NCI-H1417 (cell line): ENCODE data around the gene CASTOR1.

Source experiments
- DNase-seq, 3 experiments: peaks; one replicate each; lab custom pipeline; 2025; lab: John Stamatoyannopoulos, UW

CASTOR1 gene

GRCh38 chr22:30318799-30319419 lies 29.6 kb upstream of the CASTOR1 start:
- no peak for DNase-seq

GRCh38 chr22:30317778-30318177 lies 28.5 kb upstream of the CASTOR1 start:
- DNase-seq = no peak

- DNase-seq = no peak
Observed at GRCh38 chr22:30315962-30316576, 26.8 kb upstream of the CASTOR1 start.

- DNase-seq = no peak
Observed at GRCh38 chr22:30314915-30315314, 25.6 kb upstream of the CASTOR1 start.

- DNase-seq = no peak
Observed at GRCh38 chr22:30313527-30314363, 24.4 kb upstream of the CASTOR1 start.

GRCh38 chr22:30312053-30312452 lies 22.7 kb upstream of the CASTOR1 start:
- no peak for DNase-seq

GRCh38 chr22:30310881-30311771 lies 21.8 kb upstream of the CASTOR1 start:
- no peak for DNase-seq

- peak in 2 of 3 experiments; percentile 4 to 60 for DNase-seq
Observed at GRCh38 chr22:30309951-30310741, 20.8 kb upstream of the CASTOR1 start.

- DNase-seq = no peak
Observed at GRCh38 chr22:30308518-30309230, 19.4 kb upstream of the CASTOR1 start.

- DNase-seq = no peak
Observed at GRCh38 chr22:30308093-30308492, 18.8 kb upstream of the CASTOR1 start.

- no peak for DNase-seq
Observed at GRCh38 chr22:30307041-30307574, 17.8 kb upstream of the CASTOR1 start.

GRCh38 chr22:30306627-30307011 lies 17.3 kb upstream of the CASTOR1 start:
- no peak for DNase-seq

- no peak for DNase-seq
Observed at GRCh38 chr22:30305906-30306626, 16.8 kb upstream of the CASTOR1 start.

- no peak for DNase-seq
Observed at GRCh38 chr22:30305519-30305905, 16.2 kb upstream of the CASTOR1 start.

- peak in 2 of 3 experiments; percentile 2 to 5 for DNase-seq
Observed at GRCh38 chr22:30304495-30305244, 15.4 kb upstream of the CASTOR1 start.

GRCh38 chr22:30302810-30303138 lies 13.5 kb upstream of the CASTOR1 start:
- DNase-seq = no peak

GRCh38 chr22:30301995-30302809 lies 12.9 kb upstream of the CASTOR1 start:
- DNase-seq = no peak

- no peak for DNase-seq
Observed at GRCh38 chr22:30299322-30299721, 10.0 kb upstream of the CASTOR1 start.
